PC-9 (cell line): ENCODE results near the gene PPP1R27.

ENCODE experiments used
- CTCF ChIP-seq: fragments of 200-600 bp; sonication (generic); conservative IDR thresholded peaks from 2 replicates; pipeline ENCODE4 v1.6.1; 2017; ENCODE audit warnings: mixed run types, antibody characterized with exemption, mild to moderate bottlenecking, moderate library complexity
- EZH2 ChIP-seq: fragments of 200-600 bp; sonication (generic); IDR thresholded peaks from 2 replicates; pipeline ENCODE4 v1.8.0; 2017; ENCODE audit warnings: antibody characterized with exemption, low read depth

- no peak for TF ChIP-seq CTCF
- no peak for TF ChIP-seq EZH2
Measured at GRCh38 chr17:81794509-81794908, 40.3 kb downstream of the PPP1R27 start.
